Thymus (tissue), 11 donors: Measurements from ENCODE around the gene EHBP1. TPM values are rescaled to one million over a fixed set of nuclear protein-coding genes. Genes with fewer than 3 reads are reported as not detected.

Source experiments
- DNase-seq, 9 donors: peaks; one replicate each; pipeline ENCODE4 v3.0.0-alpha.2; 2013; ENCODE audit warnings: low spot score in 9 of 9, low read depth in 6 of 9, missing footprints in 1 of 9
- H3K27ac ChIP-seq, 2 donors: one replicate each; pipeline ENCODE4 v1.5.1; 2013; ENCODE audit warnings: control low read depth in 1 of 2, low read depth in 1 of 2, low read length in 1 of 2, mild to moderate bottlenecking in 1 of 2, moderate library complexity in 1 of 2
- H3K27me3 ChIP-seq, 2 donors: one replicate each; pipeline ENCODE4 v1.5.1; 2013; ENCODE audit warnings: low read length in 1 of 2; ENCODE audit not compliant: control insufficient read depth in 2 of 2, insufficient read depth in 1 of 2
- H3K36me3 ChIP-seq, 2 donors: one replicate each; pipeline ENCODE4 v1.5.1; 2013; ENCODE audit warnings: low read length in 1 of 2, mild to moderate bottlenecking in 1 of 2, moderate library complexity in 1 of 2; ENCODE audit not compliant: control insufficient read depth in 2 of 2, insufficient read depth in 2 of 2
- H3K4me1 ChIP-seq, 2 donors: one replicate each; pipeline ENCODE4 v1.5.1; 2013; ENCODE audit warnings: low read length in 2 of 2; ENCODE audit not compliant: control insufficient read depth in 2 of 2, insufficient read depth in 2 of 2
- H3K4me3 ChIP-seq, 2 donors: one replicate each; pipeline ENCODE4 v1.5.1; 2013; ENCODE audit warnings: low read length in 2 of 2, control low read depth in 1 of 2, mild to moderate bottlenecking in 1 of 2
- H3K9me3 ChIP-seq, 2 donors: one replicate each; pipeline ENCODE4 v1.5.1; 2013; ENCODE audit warnings: low read length in 1 of 2, mild to moderate bottlenecking in 1 of 2; ENCODE audit not compliant: control insufficient read depth in 2 of 2, insufficient read depth in 1 of 2
- WGBS: extraction: QIAGEN DNeasy Blood & Tissue Kit; methylation state at CpG from one replicate; pipeline ENCODE4 v1.1.7; 2013; 5-methylcytosine and 5-hydroxymethylcytosine counted together
- polyA plus RNA-seq: library from polyadenylated mRNA; stranded (reverse); fragments of 200-250 nt; gene quantifications from one replicate; pipeline ENCODE4 v1.2.3, GENCODE V29; 2013
- total RNA-seq: library from RNA; stranded (reverse); fragments of 120-200 nt; gene quantifications from one replicate; pipeline ENCODE4 v1.2.4, GENCODE V29; 2013
- donor health status: healthy.

The EHBP1 gene
- total and polyA plus RNA-seq, 2 donors = 11.2 to 19.5 TPM

GRCh38 chr2:63058921-63059792 is 353.6 kb downstream of the EHBP1 start:
- WGBS = 5% methylated on average over 67 of the region's 67 CpGs
- H3K27ac ChIP-seq = no peak overlapping the region
- no peak overlapping the region for H3K4me3 ChIP-seq
- peaks cover 7 to 46% of the 10 kb centered on the region in 2 donors for H3K4me1 ChIP-seq
- peak in 2 of 9 donors; percentile 19 to 33 for DNase-seq
- no peaks in the 10 kb centered on the region for H3K36me3 ChIP-seq
- peaks cover 10 to 34% of the 10 kb centered on the region in 2 donors for H3K9me3 ChIP-seq
- peaks cover 67 to 99% of the 10 kb centered on the region in 2 donors for H3K27me3 ChIP-seq

GRCh38 chr2:63059793-63060471 is 354.4 kb downstream of the EHBP1 start:
- H3K9me3 ChIP-seq = peaks cover 10 to 26% of the 10 kb centered on the region in 2 donors
- H3K4me1 ChIP-seq = peaks cover 5 to 38% of the 10 kb centered on the region in 2 donors
- peak in 2 of 9 donors; percentile 18 to 56 for DNase-seq
- no peak overlapping the region for H3K4me3 ChIP-seq
- no peak overlapping the region for H3K27ac ChIP-seq
- WGBS = 5% methylated on average over 39 of the region's 39 CpGs
- H3K27me3 ChIP-seq = peaks cover 59 to 98% of the 10 kb centered on the region in 2 donors
- H3K36me3 ChIP-seq = no peaks in the 10 kb centered on the region

- peaks cover 53 to 96% of the 10 kb centered on the region in 2 donors for H3K27me3 ChIP-seq
- WGBS = 28% methylated on average over 5 of the region's 5 CpGs
Observed at GRCh38 chr2:63060472-63060991, 355.0 kb downstream of the EHBP1 start.

GRCh38 chr2:63064197-63064596 is 358.7 kb downstream of the EHBP1 start:
- WGBS = 89% methylated on average over 1 of the region's 1 CpG
- DNase-seq = no peak
- Histone ChIP-seq H3K4me1 (peaks cover 3 to 4% of the 10 kb centered on the region in 2 donors), H3K9me3 (peaks cover 4 to 5% of the 10 kb centered on the region in 2 donors), H3K4me3 (no peak overlapping the region), H3K36me3 (no peaks in the 10 kb centered on the region), H3K27ac (no peak overlapping the region), H3K27me3 (peaks cover 25 to 80% of the 10 kb centered on the region in 2 donors)

More at GRCh38 chr2:63060472-63060991, 355.0 kb downstream of the EHBP1 start:
- Histone ChIP-seq H3K27ac (no peak overlapping the region), H3K4me1 (peaks cover 5 to 34% of the 10 kb centered on the region in 2 donors), H3K4me3 (no peak overlapping the region), H3K9me3 (peaks cover 10 to 20% of the 10 kb centered on the region in 2 donors), H3K36me3 (no peaks in the 10 kb centered on the region)
- DNase-seq = no peak

- WGBS = 84% methylated on average over 4 of the region's 4 CpGs
- no peak overlapping the region for H3K4me3 ChIP-seq
- H3K4me1 ChIP-seq = no peaks in the 10 kb centered on the region
- no peak overlapping the region for H3K27ac ChIP-seq
- peaks cover 20 to 80% of the 10 kb centered on the region in 2 donors for H3K27me3 ChIP-seq
- H3K36me3 ChIP-seq = no peaks in the 10 kb centered on the region
- H3K9me3 ChIP-seq = peaks cover 0 to under 1% of the 10 kb centered on the region in 2 donors
- no peak for DNase-seq
Observed at GRCh38 chr2:63064661-63065060, 359.1 kb downstream of the EHBP1 start.

DNA sequence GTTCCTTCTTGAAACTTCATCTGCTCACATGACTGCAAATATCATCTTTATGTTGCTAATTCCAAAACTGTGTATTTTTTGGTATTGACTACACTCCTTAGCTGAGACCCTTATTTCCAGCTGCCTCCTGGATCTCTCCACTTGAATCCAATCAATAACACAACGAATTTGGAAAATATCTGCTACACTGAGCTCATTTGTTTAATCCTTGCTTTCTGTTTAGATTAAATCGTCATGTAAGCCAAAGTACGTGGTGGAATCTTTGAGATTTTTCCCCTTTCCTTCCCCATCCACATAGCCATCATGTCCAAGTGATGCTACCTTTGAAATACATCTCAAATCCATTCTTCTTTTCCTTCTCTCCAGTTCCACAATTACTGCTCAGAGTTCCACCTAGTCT is 360.8 kb downstream of the EHBP1 start:
- peaks cover 16 to 65% of the 10 kb centered on the region in 2 donors for H3K27me3 ChIP-seq
- H3K4me1 ChIP-seq = no peaks in the 10 kb centered on the region
- no peaks in the 10 kb centered on the region for H3K36me3 ChIP-seq
- 85% methylated on average over 3 of the region's 3 CpGs for WGBS
- no peaks in the 10 kb centered on the region for H3K9me3 ChIP-seq
- DNase-seq = no peak
- H3K4me3 ChIP-seq = no peak overlapping the region
- no peak overlapping the region for H3K27ac ChIP-seq

DNA sequence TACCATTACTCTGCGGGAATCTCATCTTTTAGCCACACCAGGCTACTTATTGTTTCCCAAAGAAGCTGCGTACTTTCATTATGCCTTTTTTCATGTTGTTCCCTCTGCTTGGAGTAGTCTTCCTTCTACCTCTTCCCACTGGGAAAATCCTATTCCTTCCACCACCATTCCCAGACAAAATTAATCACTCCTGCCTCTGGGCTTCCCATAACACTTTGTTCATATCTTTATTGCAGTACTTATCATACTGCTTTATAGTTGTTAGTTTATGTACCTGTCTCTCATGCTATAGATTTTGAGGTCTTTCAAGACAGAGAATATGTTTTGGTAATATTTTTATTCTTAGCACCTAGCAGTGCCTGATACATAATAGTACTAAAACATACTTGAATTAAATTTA is 361.3 kb downstream of the EHBP1 start:
- Histone ChIP-seq H3K9me3 (no peaks in the 10 kb centered on the region), H3K27ac (no peak overlapping the region), H3K36me3 (no peaks in the 10 kb centered on the region), H3K27me3 (peaks cover 16 to 59% of the 10 kb centered on the region in 2 donors), H3K4me3 (no peak overlapping the region), H3K4me1 (no peaks in the 10 kb centered on the region)
- no peak for DNase-seq
- WGBS = 89% methylated on average over 2 of the region's 2 CpGs

DNA sequence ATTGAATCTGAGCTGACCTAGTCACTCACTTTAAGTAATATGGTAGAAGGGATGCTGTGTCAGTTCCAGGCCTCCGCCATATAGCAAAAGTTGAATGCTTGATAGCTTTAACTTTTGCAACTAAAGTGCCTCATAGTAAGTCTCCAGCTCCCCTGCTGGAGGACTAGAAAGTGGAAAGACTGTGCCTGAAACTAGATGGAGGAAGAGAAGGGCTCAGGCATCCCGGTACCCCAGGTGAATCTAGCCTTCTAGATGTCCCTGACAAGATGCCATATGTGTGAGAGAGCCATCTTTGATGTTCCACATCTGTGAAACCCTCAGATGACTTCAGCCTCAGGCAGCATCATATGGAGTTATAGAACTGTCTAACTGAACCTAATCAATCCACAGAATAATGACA is 366.2 kb downstream of the EHBP1 start:
- H3K27me3 ChIP-seq = peaks cover 6 to 16% of the 10 kb centered on the region in 2 donors
- no peak overlapping the region for H3K27ac ChIP-seq
- no peak for DNase-seq
- H3K4me1 ChIP-seq = no peaks in the 10 kb centered on the region
- 99% methylated on average over 2 of the region's 2 CpGs for WGBS
- H3K36me3 ChIP-seq = no peaks in the 10 kb centered on the region
- no peaks in the 10 kb centered on the region for H3K9me3 ChIP-seq
- H3K4me3 ChIP-seq = no peak overlapping the region

DNA sequence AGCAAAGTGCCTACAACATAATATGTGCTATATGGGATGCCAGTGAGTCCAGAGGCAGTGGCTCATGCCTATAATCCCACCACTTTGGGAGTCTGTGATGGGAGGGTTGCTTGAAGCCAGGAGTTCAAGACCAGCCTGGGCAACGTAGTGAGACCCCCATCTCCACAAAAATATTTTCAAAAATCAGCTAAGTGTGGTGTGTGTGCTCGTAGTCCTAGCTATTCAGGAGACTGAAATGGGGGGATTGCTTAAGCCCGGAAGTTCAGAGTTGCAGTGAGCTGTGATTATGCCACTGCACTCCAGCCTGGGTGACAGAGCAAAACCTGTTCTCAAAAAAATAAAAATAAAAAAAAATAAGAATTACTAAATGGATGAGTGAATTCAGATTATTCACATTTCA is 368.5 kb downstream of the EHBP1 start:
- no peaks in the 10 kb centered on the region for H3K9me3 ChIP-seq
- H3K4me1 ChIP-seq = no peaks in the 10 kb centered on the region
- H3K27ac ChIP-seq = no peak overlapping the region
- DNase-seq = no peak
- peaks cover 3 to 6% of the 10 kb centered on the region in 2 donors for H3K27me3 ChIP-seq
- H3K4me3 ChIP-seq = no peak overlapping the region
- WGBS = 90% methylated on average over 3 of the region's 3 CpGs
- no peaks in the 10 kb centered on the region for H3K36me3 ChIP-seq
